Ascending aorta (tissue), 2 donors: ENCODE results near the gene THAP4. TPM values are rescaled to one million over a fixed set of nuclear protein-coding genes. Genes with fewer than 3 reads are reported as not detected.

Source experiments
- DNase-seq, 2 donors: peaks; one replicate each; pipeline ENCODE4 v3.0.0-alpha.2; 2019; ENCODE audit warnings: low spot score in 2 of 2
- H3K27ac ChIP-seq, 2 donors: fragments of 200-600 bp; sonication (generic); one replicate each; pipeline ENCODE4 v1.5.1; 2016 to 2017; ENCODE audit warnings: mild to moderate bottlenecking in 1 of 2
- H3K27me3 ChIP-seq: fragments of 200-600 bp; sonication (generic); one replicate; pipeline ENCODE4 v1.5.1; 2017
- H3K36me3 ChIP-seq, 2 donors: fragments of 200-600 bp; sonication (generic); one replicate each; pipeline ENCODE4 v1.5.1; 2016
- H3K4me1 ChIP-seq, 2 donors: fragments of 200-600 bp; sonication (generic); one replicate each; pipeline ENCODE4 v1.5.1; 2016 to 2017; ENCODE audit warnings: mild to moderate bottlenecking in 1 of 2
- H3K4me3 ChIP-seq, 2 donors: fragments of 200-600 bp; sonication (generic); one replicate each; pipeline ENCODE4 v1.5.1; 2016 to 2017; ENCODE audit warnings: mild to moderate bottlenecking in 1 of 2
- H3K9me3 ChIP-seq, 2 donors: fragments of 200-600 bp; sonication (generic); one replicate each; pipeline ENCODE4 v1.5.1; 2016
- intact Hi-C: fragments of 100-400 bp; cut with DNase I; formaldehyde crosslinking; loops from one replicate; pipeline ENCODE4 v1.15.1; 2023
- total RNA-seq: library from RNA; depleted of rRNA; stranded (reverse); fragments of >200 nt; gene quantifications from one replicate; pipeline ENCODE4 v1.1.0, GENCODE V29; 2016
- TF ChIP-seq, protein P1 (sequence below), 3 experiments: fragments of 200-600 bp in 2 of 3; fragments of 450-650 bp in 1 of 3; sonication (generic) in 2 of 3; IDR thresholded peaks; one replicate each; pipeline ENCODE4 v1.5.1; 2016 to 2019; ENCODE audit warnings: antibody characterized with exemption in 3 of 3, mild to moderate bottlenecking in 1 of 3, moderate library complexity in 1 of 3

THAP4 gene
- total RNA-seq, 1 donor from 2014 or later, result 80.8 TPM

DNA sequence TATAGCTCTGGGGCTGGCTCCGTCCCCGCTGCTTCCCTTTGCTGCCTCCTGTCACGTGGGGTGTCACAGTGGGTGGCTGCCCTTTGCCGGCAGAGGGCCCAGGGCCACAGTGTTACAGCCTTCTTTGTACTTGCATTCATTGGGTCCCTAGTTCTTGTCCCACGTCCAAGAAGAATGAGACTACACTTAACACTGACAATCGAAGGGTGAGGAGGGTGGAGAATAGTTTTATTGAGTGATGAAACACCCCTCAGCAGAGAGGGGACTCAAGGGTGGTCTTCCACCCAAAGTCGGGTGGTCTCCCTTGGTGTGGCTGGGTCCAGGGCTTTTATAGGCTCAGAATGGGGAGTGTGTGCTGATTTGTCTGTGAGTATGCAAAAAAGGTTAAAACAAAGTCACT is 2.4 kb upstream of the THAP4 start:
- Histone ChIP-seq H3K27me3 (no peaks in the 10 kb centered on the region), H3K4me1 (peaks cover 17 to 29% of the 10 kb centered on the region in 2 donors), H3K36me3 (peaks cover 0 to 4% of the 10 kb centered on the region in 2 donors), H3K4me3 (no peak overlapping the region), H3K27ac (no peak overlapping the region), H3K9me3 (no peaks in the 10 kb centered on the region)
- TF ChIP-seq, protein P1, sequence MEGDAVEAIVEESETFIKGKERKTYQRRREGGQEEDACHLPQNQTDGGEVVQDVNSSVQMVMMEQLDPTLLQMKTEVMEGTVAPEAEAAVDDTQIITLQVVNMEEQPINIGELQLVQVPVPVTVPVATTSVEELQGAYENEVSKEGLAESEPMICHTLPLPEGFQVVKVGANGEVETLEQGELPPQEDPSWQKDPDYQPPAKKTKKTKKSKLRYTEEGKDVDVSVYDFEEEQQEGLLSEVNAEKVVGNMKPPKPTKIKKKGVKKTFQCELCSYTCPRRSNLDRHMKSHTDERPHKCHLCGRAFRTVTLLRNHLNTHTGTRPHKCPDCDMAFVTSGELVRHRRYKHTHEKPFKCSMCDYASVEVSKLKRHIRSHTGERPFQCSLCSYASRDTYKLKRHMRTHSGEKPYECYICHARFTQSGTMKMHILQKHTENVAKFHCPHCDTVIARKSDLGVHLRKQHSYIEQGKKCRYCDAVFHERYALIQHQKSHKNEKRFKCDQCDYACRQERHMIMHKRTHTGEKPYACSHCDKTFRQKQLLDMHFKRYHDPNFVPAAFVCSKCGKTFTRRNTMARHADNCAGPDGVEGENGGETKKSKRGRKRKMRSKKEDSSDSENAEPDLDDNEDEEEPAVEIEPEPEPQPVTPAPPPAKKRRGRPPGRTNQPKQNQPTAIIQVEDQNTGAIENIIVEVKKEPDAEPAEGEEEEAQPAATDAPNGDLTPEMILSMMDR (IDR thresholded peaks at IDR 0.05), result no peak
- intact Hi-C loops, result no loop called here
- no peak for DNase-seq

DNA sequence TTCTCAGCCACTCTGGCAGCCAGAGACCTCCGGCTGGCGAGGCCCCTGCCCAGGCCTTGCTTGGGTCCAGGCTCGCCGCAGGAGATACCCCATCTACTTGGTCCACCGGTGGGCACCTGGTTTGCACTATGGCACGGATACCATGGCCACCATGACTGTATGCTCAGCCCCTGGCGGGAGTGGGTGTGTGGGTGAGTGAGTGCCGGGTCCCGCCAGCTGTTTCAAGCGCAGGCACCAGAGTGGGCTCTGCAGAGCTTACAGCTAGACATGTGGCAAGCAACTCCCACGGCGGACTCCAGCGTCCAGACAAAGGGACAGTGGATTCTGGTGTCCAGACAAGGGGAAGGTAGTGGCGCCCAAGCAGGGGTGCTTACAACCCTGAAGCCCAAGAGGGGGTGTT is 2.0 kb upstream of the THAP4 start:
- TF ChIP-seq, protein P1 (IDR thresholded peaks at IDR 0.05), result no peak
- Histone ChIP-seq H3K4me3 (peak overlapping the region; percentile 89 to 100), H3K9me3 (no peaks in the 10 kb centered on the region), H3K27ac (no peak overlapping the region), H3K4me1 (peaks cover 17 to 29% of the 10 kb centered on the region in 2 donors), H3K36me3 (peaks cover 0 to 2% of the 10 kb centered on the region in 2 donors), H3K27me3 (no peaks in the 10 kb centered on the region)
- DNase-seq, result no peak
- intact Hi-C loops, result no loop called here

DNA sequence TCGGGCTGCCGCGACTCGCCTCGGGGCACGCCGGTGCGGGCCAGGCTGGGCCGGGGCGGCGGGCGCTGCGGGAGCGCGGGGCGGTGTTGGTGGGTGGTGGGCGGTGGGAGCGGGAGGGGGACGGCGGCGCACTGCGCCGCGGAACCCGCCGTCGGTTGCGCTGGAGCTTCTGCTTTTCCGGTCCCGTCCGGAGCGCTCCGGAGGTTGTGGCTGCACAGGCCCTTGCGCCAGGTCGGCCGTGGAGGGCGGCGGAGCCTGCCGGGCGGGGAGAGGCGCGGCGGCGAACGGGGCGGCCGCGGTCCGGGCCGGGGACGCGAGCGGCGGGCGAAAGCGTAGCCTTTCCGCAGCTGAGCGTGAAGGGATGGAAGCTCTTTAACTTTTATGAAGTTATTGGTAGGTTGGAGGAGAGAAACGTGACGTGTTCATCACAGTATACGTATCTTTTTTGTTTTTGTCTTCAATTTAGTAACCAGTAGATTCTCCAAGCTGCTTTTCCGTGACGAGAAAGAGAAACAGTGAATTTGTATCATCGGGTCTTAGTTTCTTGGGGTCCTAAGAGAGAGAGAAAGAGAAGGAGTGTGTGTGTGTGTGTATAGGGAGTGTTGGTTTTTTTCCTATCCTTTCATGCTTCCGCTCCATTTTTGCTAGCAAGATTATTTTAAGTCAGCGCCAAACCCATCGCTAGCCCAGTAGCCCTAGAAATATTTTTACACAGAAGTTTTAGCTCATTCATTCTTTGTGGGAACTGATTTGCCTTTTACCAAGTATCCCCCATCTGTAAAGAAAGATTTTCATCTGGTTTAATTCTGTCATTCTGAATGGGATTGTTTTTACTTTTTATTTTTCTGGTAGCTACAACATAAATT is 1.1 kb upstream of the THAP4 start:
- intact Hi-C loops, result loop anchor here (1.0 kb wide), 7 partner anchors 28 to 488 kb away; partner anchors contain the start of genes DTYMK, FARP2, HDLBP and ING5

DNA sequence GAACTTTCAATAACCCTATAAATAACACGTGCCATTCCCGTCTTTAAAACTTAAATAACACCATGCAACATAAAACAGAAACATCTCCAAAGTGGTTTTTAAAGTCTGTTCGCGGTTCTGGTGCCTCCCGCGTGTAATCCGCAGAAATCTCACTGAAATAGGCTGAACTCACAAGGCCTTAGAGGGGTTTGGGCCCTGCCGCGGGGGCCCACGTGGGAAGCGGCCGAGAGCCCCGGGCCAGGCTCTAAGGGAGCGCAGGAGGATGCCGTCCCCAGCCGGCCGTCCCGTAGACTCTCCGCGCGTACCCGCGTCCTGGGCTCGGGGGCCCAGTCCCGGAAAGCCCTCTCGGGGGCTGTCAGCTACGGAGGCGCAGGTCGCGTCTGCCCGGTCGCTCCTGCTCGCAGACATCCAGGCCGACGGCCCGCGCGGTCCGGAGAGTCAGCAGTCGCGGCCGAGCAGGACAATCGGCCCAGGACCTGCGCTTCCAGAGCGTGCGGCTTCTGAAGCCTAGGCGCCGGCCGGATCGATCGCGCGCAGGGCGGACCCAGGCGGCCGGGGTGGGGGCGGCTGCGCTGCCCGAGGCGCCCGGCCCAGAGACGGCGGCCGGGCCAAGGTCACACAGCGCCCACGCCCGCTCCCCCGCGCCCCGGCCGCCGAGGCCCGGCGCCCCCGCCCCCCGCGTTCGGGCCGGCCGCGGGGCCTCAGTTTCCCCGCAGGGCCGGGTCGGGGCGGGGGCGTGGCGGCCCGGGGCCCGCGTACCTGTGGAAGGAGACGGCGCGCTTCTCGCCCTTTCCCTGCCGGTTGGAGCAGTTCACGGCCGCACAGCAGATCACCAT is 558 bp downstream of the THAP4 start:
- no peak for DNase-seq
- Histone ChIP-seq H3K9me3 (no peaks in the 10 kb centered on the region), H3K27me3 (no peaks in the 10 kb centered on the region), H3K27ac (peak overlapping the region; percentile 99), H3K4me1 (peaks cover 17 to 29% of the 10 kb centered on the region in 2 donors), H3K36me3 (peaks cover 19 to 22% of the 10 kb centered on the region in 2 donors), H3K4me3 (peak overlapping the region; percentile 89 to 100)
- intact Hi-C loops, result loop anchor here (1.0 kb wide), 7 partner anchors 26 to 486 kb away; partner anchors contain the start of genes DTYMK, FARP2, HDLBP and ING5
- TF ChIP-seq, protein P1 (IDR thresholded peaks at IDR 0.05), result no peak

More for the DNA sequence above, 1.1 kb upstream of the THAP4 start:
- TF ChIP-seq, protein P1 (IDR thresholded peaks at IDR 0.05), result no peak
- Histone ChIP-seq H3K27ac (peak overlapping the region; percentile 99), H3K36me3 (peaks cover 7 to 10% of the 10 kb centered on the region in 2 donors), H3K9me3 (no peaks in the 10 kb centered on the region), H3K4me1 (peaks cover 17 to 29% of the 10 kb centered on the region in 2 donors), H3K4me3 (peak overlapping the region; percentile 89 to 100), H3K27me3 (no peaks in the 10 kb centered on the region)
- DNase-seq, result no peak

DNA sequence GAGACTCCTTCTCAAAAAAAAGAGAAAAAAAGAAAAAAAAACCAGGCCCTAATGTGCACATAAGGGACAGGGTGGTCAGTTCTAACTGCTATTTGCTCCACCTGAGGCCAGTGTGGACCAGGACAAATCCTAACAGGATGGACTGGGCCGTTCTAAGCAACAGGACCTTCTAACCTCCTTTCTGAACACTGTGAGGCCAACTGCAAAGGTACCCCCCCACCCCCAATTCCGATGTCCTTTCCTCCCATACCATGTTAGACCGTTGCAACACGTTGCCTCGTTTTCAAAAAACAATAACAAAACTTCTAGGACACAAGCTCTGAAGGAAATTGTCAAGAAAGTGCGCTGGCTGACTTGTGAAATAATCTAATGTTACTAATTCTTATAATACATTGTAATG is 1.2 kb downstream of the THAP4 start:
- H3K9me3 ChIP-seq, result no peaks in the 10 kb centered on the region
- H3K27me3 ChIP-seq, result no peaks in the 10 kb centered on the region
- TF ChIP-seq, protein P1 (IDR thresholded peaks at IDR 0.05), result no peak
- peaks cover 17 to 27% of the 10 kb centered on the region in 2 donors for H3K4me1 ChIP-seq
- no peak for DNase-seq
- H3K36me3 ChIP-seq, result peaks cover 19 to 22% of the 10 kb centered on the region in 2 donors
- intact Hi-C loops, result no loop called here
- H3K4me3 ChIP-seq, result peak overlapping the region in 1 of 2 donors; percentile 89
- H3K27ac ChIP-seq, result peak overlapping the region; percentile 99
